OCI-LY1 (cell line): ENCODE data around the gene DMRTC2.

Source experiments
- EZH2 ChIP-seq: fragments of 200-600 bp; sonication (generic), shearing (Covaris generic); IDR thresholded peaks from 2 replicates; pipeline ENCODE4 v1.8.0; 2017; ENCODE audit warnings: borderline replicate concordance, mixed run types, mild to moderate bottlenecking, antibody characterized with exemption, low read length, moderate library complexity, mixed read lengths
- TF ChIP-seq, protein P1 (sequence below): fragments of 200-600 bp; sonication (generic), shearing (Covaris generic); IDR thresholded peaks from 2 replicates; pipeline ENCODE4 v1.5.1; 2017; ENCODE audit warnings: mild to moderate bottlenecking, antibody characterized with exemption, low read length, moderate library complexity, mixed read lengths

GRCh38 chr19:41796362-41796761, 48.5 kb upstream of the DMRTC2 start, which contains the start of gene CEACAM3:
- TF ChIP-seq, protein P1, sequence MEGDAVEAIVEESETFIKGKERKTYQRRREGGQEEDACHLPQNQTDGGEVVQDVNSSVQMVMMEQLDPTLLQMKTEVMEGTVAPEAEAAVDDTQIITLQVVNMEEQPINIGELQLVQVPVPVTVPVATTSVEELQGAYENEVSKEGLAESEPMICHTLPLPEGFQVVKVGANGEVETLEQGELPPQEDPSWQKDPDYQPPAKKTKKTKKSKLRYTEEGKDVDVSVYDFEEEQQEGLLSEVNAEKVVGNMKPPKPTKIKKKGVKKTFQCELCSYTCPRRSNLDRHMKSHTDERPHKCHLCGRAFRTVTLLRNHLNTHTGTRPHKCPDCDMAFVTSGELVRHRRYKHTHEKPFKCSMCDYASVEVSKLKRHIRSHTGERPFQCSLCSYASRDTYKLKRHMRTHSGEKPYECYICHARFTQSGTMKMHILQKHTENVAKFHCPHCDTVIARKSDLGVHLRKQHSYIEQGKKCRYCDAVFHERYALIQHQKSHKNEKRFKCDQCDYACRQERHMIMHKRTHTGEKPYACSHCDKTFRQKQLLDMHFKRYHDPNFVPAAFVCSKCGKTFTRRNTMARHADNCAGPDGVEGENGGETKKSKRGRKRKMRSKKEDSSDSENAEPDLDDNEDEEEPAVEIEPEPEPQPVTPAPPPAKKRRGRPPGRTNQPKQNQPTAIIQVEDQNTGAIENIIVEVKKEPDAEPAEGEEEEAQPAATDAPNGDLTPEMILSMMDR: no peak
- TF ChIP-seq EZH2: no peak
